ELR (cell line): ENCODE data around the gene PLIN1.

ENCODE experiments used
- DNase-seq: peaks from one replicate; pipeline ENCODE4 v3.0.0-alpha.2; 2015; ENCODE audit warnings: low read depth

Gene PLIN1

GRCh38 chr15:89628806-89629715 lies 50.1 kb downstream of the PLIN1 start:
- no peak for DNase-seq

GRCh38 chr15:89628301-89628700 lies 50.9 kb downstream of the PLIN1 start:
- DNase-seq, result no peak

- DNase-seq, result no peak
Observed at GRCh38 chr15:89627256-89627970, 51.8 kb downstream of the PLIN1 start.

GRCh38 chr15:89625716-89626115 lies 53.5 kb downstream of the PLIN1 start:
- no peak for DNase-seq

- DNase-seq, result no peak
Observed at GRCh38 chr15:89623165-89623564, 56.0 kb downstream of the PLIN1 start.

- DNase-seq, result no peak
Observed at GRCh38 chr15:89621547-89621946, 57.6 kb downstream of the PLIN1 start.

GRCh38 chr15:89616228-89616627 lies 62.9 kb downstream of the PLIN1 start:
- DNase-seq, result no peak

GRCh38 chr15:89615135-89615534 lies 64.0 kb downstream of the PLIN1 start:
- no peak for DNase-seq
